ENCODE measurements around the gene CXXC5. TPM values are rescaled to one million over a fixed set of nuclear protein-coding genes. Genes with fewer than 3 reads are reported as not detected.

Gene CXXC5
- total RNA-seq, 1 experiment from 2014 or later: 97.2 TPM

- no peak for DNase-seq (ENCODE audit: low spot score)
- H3K27ac Mint-ChIP-seq: no peak overlapping the region
- TF ChIP-seq ARID4B (CRISPR knock-in tag; IDR thresholded peaks at IDR 0.05; ENCODE audit: borderline replicate concordance): no peak
- no peak for TF ChIP-seq ZNF532 (CRISPR knock-in tag; IDR thresholded peaks at IDR 0.05; ENCODE audit: borderline replicate concordance)
- no peak for TF ChIP-seq RELA (CRISPR knock-in tag; IDR thresholded peaks at IDR 0.05; ENCODE audit: borderline replicate concordance)
- TF ChIP-seq E2F1 (CRISPR knock-in tag; IDR thresholded peaks at IDR 0.05): no peak
- no peak for TF ChIP-seq CDX4 (CRISPR knock-in tag; IDR thresholded peaks at IDR 0.05; ENCODE audit: borderline replicate concordance)
- TF ChIP-seq ZNF671 (CRISPR knock-in tag; IDR thresholded peaks at IDR 0.05): no peak
- no peak for TF ChIP-seq CBFB (CRISPR knock-in tag; IDR thresholded peaks at IDR 0.05; ENCODE audit: low read depth)
- TF ChIP-seq MXD4 (CRISPR knock-in tag; IDR thresholded peaks at IDR 0.05; ENCODE audit: borderline replicate concordance): no peak
- TF ChIP-seq SMAD3 (CRISPR knock-in tag; IDR thresholded peaks at IDR 0.05; ENCODE audit: borderline replicate concordance): no peak
- TF ChIP-seq STAT6 (CRISPR knock-in tag; conservative IDR thresholded peaks at IDR 0.05; ENCODE audit: low read depth): no peak
- no peak for TF ChIP-seq AR (CRISPR knock-in tag; IDR thresholded peaks at IDR 0.05)
- no peak for TF ChIP-seq ZNF219 (CRISPR knock-in tag; IDR thresholded peaks at IDR 0.05; ENCODE audit: borderline replicate concordance)
- ChIA-PET CTCF (interaction anchor here (1.1 to 12.0 kb wide), 3 partner anchors 59 to 133 kb away, joined by 4 to 247 read pairs (median 5); no protein-coding TSS in a partner anchor), POLR2A (interaction anchor here (1.5 to 2.0 kb wide), 2 partner anchors 68 to 69 kb away, joined by 4 to 8 read pairs; no protein-coding TSS in a partner anchor)
- no peaks in the 10 kb centered on the region for H3K9me3 Mint-ChIP-seq
- H3K4me3 Mint-ChIP-seq: no peak overlapping the region
- H3K36me3 Mint-ChIP-seq: no peaks in the 10 kb centered on the region
- no peak for ATAC-seq
- H3K4me1 Mint-ChIP-seq: peaks cover 81% of the 10 kb centered on the region
- peaks cover 32% of the 10 kb centered on the region for H3K27me3 Mint-ChIP-seq (ENCODE audit: low read depth)
These were observed 5.9 kb upstream of the CXXC5 start for GRCh38 chr5:139642213-139642612.
